ENCODE results near the gene CD14.
"Not testable (repeated sequence)": the region's sequence is repeated elsewhere in the genome, so short reads cannot be mapped to it uniquely, and the experiment has no call there.

Gene CD14

GRCh38 chr5:140595538-140596300 lies 37.3 kb downstream of the CD14 start:
- DNase-seq (ENCODE audit: low read depth) = no peak

GRCh38 chr5:140594169-140594568 lies 38.8 kb downstream of the CD14 start:
- DNase-seq (ENCODE audit: low read depth) = no peak

GRCh38 chr5:140593070-140593469 lies 39.9 kb downstream of the CD14 start:
- DNase-seq (ENCODE audit: low read depth) = not testable (repeated sequence)

- DNase-seq (ENCODE audit: low read depth) = peak; percentile 29
Observed at GRCh38 chr5:140591747-140592372, 41.1 kb downstream of the CD14 start.

- no peak for DNase-seq (ENCODE audit: low read depth)
Observed at GRCh38 chr5:140590861-140591260, 42.1 kb downstream of the CD14 start.

- no peak for DNase-seq (ENCODE audit: low read depth)
Observed at GRCh38 chr5:140588311-140589070, 44.5 kb downstream of the CD14 start.

- DNase-seq (ENCODE audit: low read depth) = no peak
Observed at GRCh38 chr5:140587495-140587894, 45.5 kb downstream of the CD14 start.

Data from HS-5 (cell line).